Tibial artery (tissue), 4 donors: ENCODE results near the gene SEC61A2.

ENCODE experiments used
- DNase-seq, 2 donors: peaks; one replicate each; pipeline ENCODE4 v3.0.0-alpha.2; 2019
- H3K27ac ChIP-seq, 2 donors: fragments of 200-600 bp; sonication (generic) in 1 of 2; 1 replicate in 1 of 2; 2 replicates in 1 of 2; pipeline ENCODE4 v1.5.1; 2018 to 2019; ENCODE audit warnings: mild to moderate bottlenecking in 1 of 2
- H3K27me3 ChIP-seq, 2 donors: fragments of 200-600 bp; sonication (generic) in 1 of 2; one replicate each; pipeline versions ENCODE4 v1.5.1 to v1.6.0; 2016 to 2019
- H3K36me3 ChIP-seq, 3 donors: fragments of 200-600 bp; sonication (generic) in 2 of 3; one replicate each; pipeline ENCODE4 v1.5.1; 2016 to 2019; ENCODE audit warnings: mild to moderate bottlenecking in 2 of 3
- H3K4me1 ChIP-seq, 4 donors: fragments of 200-600 bp; sonication (generic) in 2 of 4; 1 replicate in 3 of 4; 2 replicates in 1 of 4; pipeline ENCODE4 v1.5.1; 2016 to 2019
- H3K4me3 ChIP-seq, 2 donors: fragments of 200-600 bp; sonication (generic) in 1 of 2; 1 replicate in 1 of 2; 2 replicates in 1 of 2; pipeline ENCODE4 v1.5.1; 2018 to 2019; ENCODE audit warnings: mild to moderate bottlenecking in 2 of 2
- H3K9me3 ChIP-seq, 3 donors: fragments of 200-600 bp; sonication (generic) in 1 of 3; one replicate each; pipeline ENCODE4 v1.5.1; 2016 to 2019
- CTCF ChIP-seq, 2 experiments: fragments of 200-600 bp in 1 of 2; fragments of 450-650 bp in 1 of 2; IDR thresholded peaks; one replicate each; pipeline ENCODE4 v1.5.1; 2017 to 2019; ENCODE audit warnings: antibody characterized with exemption in 2 of 2, mild to moderate bottlenecking in 1 of 2, moderate library complexity in 1 of 2
- intact Hi-C: fragments of 100-400 bp; cut with DNase I; formaldehyde crosslinking; loops from one replicate; pipeline ENCODE4 v1.15.0; 2023; ENCODE audit warnings: low total_unique reads

SEC61A2 gene

GRCh38 chr10:12097791-12098190 lies 31.7 kb upstream of the SEC61A2 start:
- no peaks in the 10 kb centered on the region for H3K4me1 ChIP-seq
- H3K27ac ChIP-seq, result no peak overlapping the region
- intact Hi-C loops, result no loop called here
- H3K27me3 ChIP-seq, result no peaks in the 10 kb centered on the region
- no peak for DNase-seq
- H3K36me3 ChIP-seq, result peaks cover 63 to 88% (median 66%) of the 10 kb centered on the region in 3 donors
- no peaks in the 10 kb centered on the region for H3K9me3 ChIP-seq
- no peak for TF ChIP-seq CTCF (IDR thresholded peaks at IDR 0.05)
- no peak overlapping the region for H3K4me3 ChIP-seq

DNA sequence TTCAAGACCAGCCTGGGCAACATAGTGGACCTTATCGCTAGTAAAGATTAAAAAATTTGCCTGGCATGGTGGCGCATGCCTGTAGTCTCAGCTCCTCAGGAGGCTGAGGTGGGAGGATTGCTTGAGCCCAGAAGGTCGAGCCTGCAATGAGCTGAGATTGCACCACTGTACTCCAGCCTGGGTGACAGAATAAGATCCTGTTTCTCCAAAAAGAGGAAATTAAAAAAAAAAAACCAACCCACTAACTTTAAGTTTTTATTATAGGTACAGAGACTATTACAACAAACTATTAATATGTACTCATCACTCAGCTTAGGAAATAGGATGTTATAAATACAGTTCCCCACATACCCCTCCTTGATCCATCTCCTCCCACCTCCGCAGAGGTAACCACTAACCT lies 30.5 kb upstream of the SEC61A2 start:
- intact Hi-C loops, result no loop called here
- no peaks in the 10 kb centered on the region for H3K4me1 ChIP-seq
- no peaks in the 10 kb centered on the region for H3K9me3 ChIP-seq
- DNase-seq, result no peak
- TF ChIP-seq CTCF (IDR thresholded peaks at IDR 0.05), result no peak
- peaks cover 62 to 88% (median 73%) of the 10 kb centered on the region in 3 donors for H3K36me3 ChIP-seq
- no peak overlapping the region for H3K27ac ChIP-seq
- H3K4me3 ChIP-seq, result no peak overlapping the region
- H3K27me3 ChIP-seq, result no peaks in the 10 kb centered on the region

DNA sequence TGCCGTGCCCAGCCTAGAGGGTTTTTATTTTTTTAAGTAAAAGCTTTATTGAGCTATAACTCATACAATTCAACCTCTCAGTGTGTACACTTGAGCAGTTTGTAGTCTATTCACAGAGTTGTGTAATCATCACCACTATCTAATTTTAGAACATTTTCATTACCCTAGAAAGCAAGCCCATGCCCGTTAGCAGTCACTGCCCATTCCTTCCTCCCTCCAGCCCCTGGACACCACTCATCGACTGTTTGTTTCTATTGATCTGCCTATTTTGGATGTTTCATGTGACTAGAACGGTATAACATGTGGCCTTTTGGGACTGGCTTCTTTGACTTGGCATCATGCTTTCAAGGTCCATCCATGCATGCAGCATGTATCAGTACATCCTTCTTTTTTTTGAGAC lies 25.7 kb upstream of the SEC61A2 start:
- H3K27ac ChIP-seq, result no peak overlapping the region
- no peaks in the 10 kb centered on the region for H3K9me3 ChIP-seq
- no peak overlapping the region for H3K4me3 ChIP-seq
- DNase-seq, result no peak
- TF ChIP-seq CTCF (IDR thresholded peaks at IDR 0.05), result no peak
- no peaks in the 10 kb centered on the region for H3K27me3 ChIP-seq
- no peaks in the 10 kb centered on the region for H3K4me1 ChIP-seq
- peaks cover 72 to 92% (median 87%) of the 10 kb centered on the region in 3 donors for H3K36me3 ChIP-seq
- intact Hi-C loops, result no loop called here

DNA sequence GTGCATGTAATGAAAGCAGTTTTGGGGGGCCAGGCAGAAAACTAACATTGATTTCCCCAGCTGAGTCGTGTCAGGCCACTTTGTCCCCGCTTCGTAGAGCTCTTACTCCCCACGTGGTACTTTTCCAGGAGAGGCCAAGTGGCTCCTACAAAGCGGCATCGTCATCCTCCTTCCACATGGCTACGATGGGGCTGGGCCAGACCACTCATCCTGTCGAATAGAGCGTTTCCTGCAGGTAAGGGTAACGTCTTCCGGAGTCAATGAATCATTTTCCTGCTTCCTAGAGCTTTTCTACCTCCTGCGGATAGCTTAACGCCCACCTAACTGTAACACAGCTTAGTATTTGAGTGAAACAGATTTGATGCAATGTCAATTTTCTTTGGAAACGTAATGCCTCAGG lies 21.7 kb upstream of the SEC61A2 start:
- H3K36me3 ChIP-seq, result peaks cover 67 to 98% (median 88%) of the 10 kb centered on the region in 3 donors
- H3K4me1 ChIP-seq, result no peaks in the 10 kb centered on the region
- intact Hi-C loops, result no loop called here
- DNase-seq, result no peak
- no peaks in the 10 kb centered on the region for H3K9me3 ChIP-seq
- no peak for TF ChIP-seq CTCF (IDR thresholded peaks at IDR 0.05)
- no peaks in the 10 kb centered on the region for H3K27me3 ChIP-seq
- no peak overlapping the region for H3K27ac ChIP-seq
- H3K4me3 ChIP-seq, result no peak overlapping the region

DNA sequence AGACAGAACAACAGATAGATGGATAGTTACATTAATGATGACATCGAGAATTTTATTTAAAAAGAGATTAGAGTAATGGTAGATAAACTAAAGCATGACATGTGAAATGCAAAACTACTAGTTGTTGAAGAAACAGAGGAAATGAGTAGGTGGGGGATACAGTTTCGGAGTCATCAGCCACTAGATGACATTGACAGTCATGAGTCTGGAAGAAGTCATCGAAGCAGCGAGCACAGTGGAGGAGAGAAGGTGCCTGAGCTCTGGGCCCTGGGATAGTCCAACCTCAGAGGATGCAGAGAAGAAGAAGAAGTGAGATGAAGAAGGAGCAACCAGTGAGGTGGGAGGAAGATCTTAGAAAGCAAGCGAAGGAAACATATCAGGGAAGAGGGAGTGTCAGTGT lies 20.2 kb upstream of the SEC61A2 start:
- DNase-seq, result no peak
- H3K27me3 ChIP-seq, result no peaks in the 10 kb centered on the region
- TF ChIP-seq CTCF (IDR thresholded peaks at IDR 0.05), result no peak
- H3K4me1 ChIP-seq, result no peaks in the 10 kb centered on the region
- H3K36me3 ChIP-seq, result peaks cover 70 to 98% (median 86%) of the 10 kb centered on the region in 3 donors
- no peak overlapping the region for H3K4me3 ChIP-seq
- intact Hi-C loops, result no loop called here
- H3K9me3 ChIP-seq, result no peaks in the 10 kb centered on the region
- H3K27ac ChIP-seq, result no peak overlapping the region

DNA sequence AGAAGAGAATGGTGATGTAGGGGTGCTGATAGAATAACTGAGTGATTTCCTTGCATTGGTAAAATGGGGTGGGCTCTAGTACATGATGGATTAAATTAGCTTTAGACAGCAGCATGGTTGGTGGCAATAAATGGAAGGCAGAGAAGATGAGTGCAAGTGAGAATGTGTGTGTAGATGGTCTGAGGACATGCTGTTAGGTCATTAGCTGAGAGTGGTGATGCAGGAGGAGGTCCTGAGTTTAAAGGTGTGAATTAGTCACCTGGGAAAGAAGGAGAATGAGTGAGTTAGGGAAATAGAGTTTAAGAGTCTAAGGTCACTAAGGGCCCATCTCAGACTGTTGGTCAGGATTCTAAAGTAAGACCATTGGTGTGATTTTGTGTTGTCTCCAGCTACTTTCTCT lies 17.9 kb upstream of the SEC61A2 start:
- no peak for DNase-seq
- peaks cover 47 to 97% (median 66%) of the 10 kb centered on the region in 3 donors for H3K36me3 ChIP-seq

More for the DNA sequence above, 17.9 kb upstream of the SEC61A2 start:
- Histone ChIP-seq H3K27me3 (no peaks in the 10 kb centered on the region), H3K9me3 (no peaks in the 10 kb centered on the region), H3K4me3 (no peak overlapping the region), H3K4me1 (no peaks in the 10 kb centered on the region), H3K27ac (no peak overlapping the region)
- intact Hi-C loops, result no loop called here
- TF ChIP-seq CTCF (IDR thresholded peaks at IDR 0.05), result no peak
